ENCODE results near the gene MACO1. TPM values are rescaled to one million over a fixed set of nuclear protein-coding genes. Genes with fewer than 3 reads are reported as not detected.
A peak's percentile ranks its signal among the peaks of the same experiment; 100 is the strongest.

MACO1 gene
- total and polyA plus RNA-seq, 4 donors = 7.9 to 20.7 (median 13.6) TPM

DNA sequence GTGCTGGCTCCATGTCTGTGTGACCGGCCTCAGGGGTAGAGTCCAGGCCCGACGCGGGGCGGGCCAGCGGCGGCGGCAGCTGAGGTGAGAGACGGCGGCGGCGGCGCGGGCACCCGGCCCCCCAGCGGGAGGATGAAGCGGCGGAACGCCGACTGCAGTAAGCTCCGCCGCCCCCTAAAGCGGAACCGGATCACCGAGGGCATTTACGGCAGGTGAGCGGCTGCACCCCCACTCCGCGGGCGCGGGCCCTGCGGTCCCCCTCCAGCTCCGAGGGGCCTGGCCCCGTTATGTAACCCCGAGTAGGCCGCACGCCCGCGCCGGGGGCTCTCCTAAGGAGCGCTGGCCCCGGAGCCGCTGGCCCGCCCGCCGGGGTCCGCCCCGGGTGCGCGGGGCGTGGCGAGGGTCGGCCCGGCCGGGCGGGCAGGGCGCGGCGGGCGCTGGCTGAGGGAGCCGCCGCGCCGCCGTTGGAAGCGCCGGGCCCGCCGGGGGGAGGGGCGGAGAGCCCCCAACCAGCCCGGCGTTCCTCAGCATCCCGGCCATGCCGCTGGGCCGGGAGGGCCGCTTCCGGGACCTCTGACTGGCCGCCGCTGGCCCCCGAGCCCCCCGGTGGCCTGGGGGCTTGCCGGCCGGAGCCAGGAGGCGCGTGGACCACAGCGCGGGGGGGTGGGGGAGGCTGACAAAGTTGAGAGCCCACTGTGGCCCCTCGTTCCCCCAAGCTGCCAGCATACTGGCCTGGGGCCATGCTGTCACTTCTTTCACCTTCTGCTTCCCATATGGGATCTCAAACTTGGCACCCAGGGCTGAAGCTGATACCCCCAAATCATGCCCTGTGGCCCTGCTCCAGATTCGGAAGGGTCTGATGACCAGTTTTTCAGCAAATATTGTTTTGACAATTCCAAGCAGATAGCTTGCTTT, 527 bp downstream of the MACO1 start:
- ATAC-seq (ENCODE audit: insufficient read depth, low FRiP score) (peak; percentile 12), DNase-seq (peak in 1 of 3 donors; percentile 25)
- no peaks in the 10 kb centered on the region for H3K36me3 ChIP-seq (ENCODE audit: control insufficient read depth in 4 of 4, insufficient read depth in 4 of 4, low read length in 4 of 4)
- H3K4me1 ChIP-seq (ENCODE audit: control insufficient read depth in 5 of 5, insufficient read depth in 5 of 5, low read length in 5 of 5) = peaks cover 0 to 37% (median 12%) of the 10 kb centered on the region in 5 donors
- H3K27ac ChIP-seq (ENCODE audit: low read depth in 1 of 2, low read length in 1 of 2) = peak overlapping the region; percentile 92 to 96
- H3K9ac ChIP-seq (ENCODE audit: insufficient read depth in 1 of 2, low read length in 2 of 2) = peak overlapping the region; percentile 35 to 57
- H3K9me3 ChIP-seq (ENCODE audit: control insufficient read depth in 4 of 4, insufficient read depth in 3 of 4, low read length in 3 of 4) = no peaks in the 10 kb centered on the region
- H3K4me3 ChIP-seq = peak overlapping the region; percentile 92
- TF ChIP-seq, protein P1, sequence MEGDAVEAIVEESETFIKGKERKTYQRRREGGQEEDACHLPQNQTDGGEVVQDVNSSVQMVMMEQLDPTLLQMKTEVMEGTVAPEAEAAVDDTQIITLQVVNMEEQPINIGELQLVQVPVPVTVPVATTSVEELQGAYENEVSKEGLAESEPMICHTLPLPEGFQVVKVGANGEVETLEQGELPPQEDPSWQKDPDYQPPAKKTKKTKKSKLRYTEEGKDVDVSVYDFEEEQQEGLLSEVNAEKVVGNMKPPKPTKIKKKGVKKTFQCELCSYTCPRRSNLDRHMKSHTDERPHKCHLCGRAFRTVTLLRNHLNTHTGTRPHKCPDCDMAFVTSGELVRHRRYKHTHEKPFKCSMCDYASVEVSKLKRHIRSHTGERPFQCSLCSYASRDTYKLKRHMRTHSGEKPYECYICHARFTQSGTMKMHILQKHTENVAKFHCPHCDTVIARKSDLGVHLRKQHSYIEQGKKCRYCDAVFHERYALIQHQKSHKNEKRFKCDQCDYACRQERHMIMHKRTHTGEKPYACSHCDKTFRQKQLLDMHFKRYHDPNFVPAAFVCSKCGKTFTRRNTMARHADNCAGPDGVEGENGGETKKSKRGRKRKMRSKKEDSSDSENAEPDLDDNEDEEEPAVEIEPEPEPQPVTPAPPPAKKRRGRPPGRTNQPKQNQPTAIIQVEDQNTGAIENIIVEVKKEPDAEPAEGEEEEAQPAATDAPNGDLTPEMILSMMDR (IDR thresholded peaks at IDR 0.05; ENCODE audit: control extremely low read depth, extremely low read depth) = no peak
- WGBS, 2 donors = 0 to 1% methylated on average over 51 to 89 of the region's 89 CpGs
- no peaks in the 10 kb centered on the region for H3K27me3 ChIP-seq (ENCODE audit: control insufficient read depth in 3 of 3, insufficient read depth in 3 of 3, low read length in 2 of 3)

DNA sequence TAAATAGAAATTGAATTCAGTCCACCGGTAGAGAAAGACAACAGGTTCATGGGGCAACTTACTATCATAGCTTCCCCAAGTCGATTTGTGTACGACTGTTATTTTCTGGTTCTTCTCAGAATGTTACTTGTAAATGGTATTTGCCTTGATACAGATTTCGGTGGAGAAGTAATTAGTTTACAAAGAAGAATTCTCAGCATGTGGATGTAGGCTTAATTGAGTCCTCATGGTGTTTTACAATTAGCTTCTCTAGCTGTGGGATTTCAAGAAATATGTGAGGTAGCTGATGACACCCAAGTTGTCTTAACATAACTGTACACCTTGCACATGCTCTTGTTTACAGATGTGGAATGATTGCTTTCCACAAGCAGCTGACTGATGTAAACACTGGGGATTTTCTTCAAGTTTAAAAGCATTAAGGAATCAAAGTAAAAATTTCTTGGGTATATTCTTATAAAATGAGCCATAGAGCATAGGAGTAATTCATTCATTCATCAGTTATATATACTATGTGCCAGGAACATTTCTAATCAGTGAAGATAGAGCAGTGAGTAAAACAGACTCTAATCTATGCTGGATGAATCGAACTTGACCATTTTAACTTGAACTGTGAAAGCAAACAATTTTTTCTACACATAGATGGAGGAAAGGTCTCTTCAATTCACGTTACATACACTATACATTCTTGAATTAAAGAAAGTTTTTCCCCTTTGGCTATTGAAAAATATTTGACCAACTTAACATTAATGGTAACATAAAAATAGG, 1.4 kb downstream of the MACO1 start:
- H3K4me3 ChIP-seq = no peak overlapping the region
- H3K36me3 ChIP-seq (ENCODE audit: control insufficient read depth in 4 of 4, insufficient read depth in 4 of 4, low read length in 4 of 4) = no peaks in the 10 kb centered on the region
- DNase-seq = peak in 1 of 3 donors; percentile 8
- WGBS, 2 donors = 17 to 27% methylated on average over 6 of the region's 6 CpGs
- ATAC-seq (ENCODE audit: insufficient read depth, low FRiP score) = no peak
- no peaks in the 10 kb centered on the region for H3K9me3 ChIP-seq (ENCODE audit: control insufficient read depth in 4 of 4, insufficient read depth in 3 of 4, low read length in 3 of 4)
- H3K27me3 ChIP-seq (ENCODE audit: control insufficient read depth in 3 of 3, insufficient read depth in 3 of 3, low read length in 2 of 3) = no peaks in the 10 kb centered on the region
- H3K27ac ChIP-seq (ENCODE audit: low read depth in 1 of 2, low read length in 1 of 2) = peak overlapping the region in 1 of 2 donors; percentile 96
- TF ChIP-seq, protein P1 (IDR thresholded peaks at IDR 0.05; ENCODE audit: control extremely low read depth, extremely low read depth) = no peak
- H3K9ac ChIP-seq (ENCODE audit: insufficient read depth in 1 of 2, low read length in 2 of 2) = peak overlapping the region in 1 of 2 donors; percentile 35
- peaks cover 0 to 42% (median 12%) of the 10 kb centered on the region in 5 donors for H3K4me1 ChIP-seq (ENCODE audit: control insufficient read depth in 5 of 5, insufficient read depth in 5 of 5, low read length in 5 of 5)

DNA sequence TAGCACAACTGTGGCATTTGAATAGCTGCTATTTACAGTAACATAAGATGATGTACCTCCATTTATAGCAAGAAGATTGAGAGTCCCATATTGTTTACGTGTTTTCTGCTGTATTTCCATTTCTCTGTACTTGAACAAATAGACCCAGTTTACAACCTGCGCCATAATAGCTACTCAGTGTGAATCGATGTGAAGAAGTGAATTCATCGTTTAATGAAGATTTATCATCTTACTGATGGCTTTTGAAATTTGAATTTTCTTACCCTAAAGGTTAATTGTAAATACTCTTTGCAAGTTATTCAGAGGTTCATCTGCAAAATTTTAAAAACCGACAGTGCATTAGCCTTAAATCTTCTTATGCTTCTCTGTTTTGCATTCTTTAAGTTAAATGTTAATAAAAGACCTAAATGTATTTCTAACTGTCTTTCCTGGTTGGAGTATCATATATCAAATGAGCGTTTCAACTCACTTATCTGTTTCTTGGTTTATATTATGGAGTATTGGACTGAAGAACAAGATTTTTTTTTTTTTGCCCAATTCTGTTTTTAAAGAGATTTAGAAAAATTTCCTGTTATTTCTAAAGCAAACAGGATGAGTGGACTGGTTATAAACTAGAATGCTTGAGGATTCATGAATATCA, 2.2 kb downstream of the MACO1 start:
- Histone ChIP-seq H3K4me1 (ENCODE audit: control insufficient read depth in 5 of 5, insufficient read depth in 5 of 5, low read length in 5 of 5) (peaks cover 0 to 42% (median 12%) of the 10 kb centered on the region in 5 donors), H3K9ac (ENCODE audit: insufficient read depth in 1 of 2, low read length in 2 of 2) (no peak overlapping the region), H3K4me3 (no peak overlapping the region)

More for the DNA sequence above, 2.2 kb downstream of the MACO1 start:
- no peak for ATAC-seq (ENCODE audit: insufficient read depth, low FRiP score)
- Histone ChIP-seq H3K27me3 (ENCODE audit: control insufficient read depth in 3 of 3, insufficient read depth in 3 of 3, low read length in 2 of 3) (no peaks in the 10 kb centered on the region), H3K36me3 (ENCODE audit: control insufficient read depth in 4 of 4, insufficient read depth in 4 of 4, low read length in 4 of 4) (peaks cover 0 to 2% (median 0%) of the 10 kb centered on the region in 4 donors), H3K27ac (ENCODE audit: low read depth in 1 of 2, low read length in 1 of 2) (no peak overlapping the region), H3K9me3 (ENCODE audit: control insufficient read depth in 4 of 4, insufficient read depth in 3 of 4, low read length in 3 of 4) (no peaks in the 10 kb centered on the region)
- DNase-seq = no peak
- TF ChIP-seq, protein P1 (IDR thresholded peaks at IDR 0.05; ENCODE audit: control extremely low read depth, extremely low read depth) = no peak
- WGBS, 2 donors = 77 to 87% methylated on average over 6 of the region's 6 CpGs
